DOHH2 (cell line): ENCODE results near the gene TRAT1.

ENCODE experiments used
- CTCF ChIP-seq: fragments of 200-600 bp; sonication (generic); IDR thresholded peaks from one replicate; pipeline ENCODE4 v1.5.1; 2014; ENCODE audit warnings: antibody characterized with exemption, mild to moderate bottlenecking, low read depth, low read length; ENCODE audit not compliant: poor library complexity, severe bottlenecking
- EZH2phosphoT487 ChIP-seq: fragments of 200-600 bp; sonication (generic); IDR thresholded peaks from 2 replicates; pipeline ENCODE4 v1.6.1; 2017; ENCODE audit warnings: borderline replicate concordance, mild to moderate bottlenecking, antibody characterized with exemption, low read length, moderate library complexity, mixed read lengths

GRCh38 chr3:108775649-108776048, 46.9 kb upstream of the TRAT1 start:
- no peak for TF ChIP-seq CTCF
- TF ChIP-seq EZH2phosphoT487 = no peak
